ENCODE measurements around the gene FAM83C.
A peak's percentile ranks its signal among the peaks of the same experiment; 100 is the strongest.

The FAM83C gene

GRCh38 chr20:35291654-35292503 is at the start of gene FAM83C:
Gene FAM83C, minus strand, starts transcription at chr20:35292425. Its CDS starts 121 bp downstream, at chr20:35292304.
- no peak for DNase-seq

- no peak for DNase-seq
Measured at GRCh38 chr20:35341366-35342028, 49.3 kb upstream of the FAM83C start.

GRCh38 chr20:35340436-35340835 is 48.2 kb upstream of the FAM83C start:
- DNase-seq = no peak

GRCh38 chr20:35339636-35340035 is 47.4 kb upstream of the FAM83C start:
- no peak for DNase-seq

GRCh38 chr20:35339007-35339406 is 46.8 kb upstream of the FAM83C start:
- no peak for DNase-seq

- no peak for DNase-seq
Measured at GRCh38 chr20:35334311-35335101, 42.3 kb upstream of the FAM83C start.

GRCh38 chr20:35333606-35334005 is 41.4 kb upstream of the FAM83C start:
- no peak for DNase-seq

- DNase-seq = no peak
Measured at GRCh38 chr20:35332540-35333200, 40.4 kb upstream of the FAM83C start.

- peak; percentile 42 to 62 for DNase-seq
Measured at GRCh38 chr20:35329435-35330139, 37.4 kb upstream of the FAM83C start.

- DNase-seq = no peak
Measured at GRCh38 chr20:35328689-35329088, 36.5 kb upstream of the FAM83C start.

GRCh38 chr20:35328095-35328685 is 36.0 kb upstream of the FAM83C start:
- DNase-seq = no peak

- peak; percentile 52 to 57 for DNase-seq
Measured at GRCh38 chr20:35327074-35327976, 35.1 kb upstream of the FAM83C start.

- DNase-seq = no peak
Measured at GRCh38 chr20:35326740-35327073, 34.5 kb upstream of the FAM83C start.

- peak; percentile 56 to 57 for DNase-seq
Measured at GRCh38 chr20:35326021-35326739, 34.0 kb upstream of the FAM83C start.

- DNase-seq = no peak
Measured at GRCh38 chr20:35325401-35325800, 33.2 kb upstream of the FAM83C start.

GRCh38 chr20:35320396-35321126 is 28.3 kb upstream of the FAM83C start:
- DNase-seq = no peak

- DNase-seq = no peak
Measured at GRCh38 chr20:35319871-35320197, 27.6 kb upstream of the FAM83C start.

- no peak for DNase-seq
Measured at GRCh38 chr20:35319192-35319870, 27.1 kb upstream of the FAM83C start.
